Nephron progenitor cell (in vitro differentiated cells): ENCODE results near the gene CARMIL1.

Experiments used
- DNase-seq: peaks from one replicate; pipeline ENCODE4 v3.0.0; 2021
- H3K27ac Mint-ChIP-seq: 2 replicates; pipeline ENCODE4 v1.8.0; 2021; ENCODE audit warnings: mild to moderate bottlenecking, moderate library complexity, mixed read lengths
- H3K27me3 Mint-ChIP-seq: 2 replicates; pipeline ENCODE4 v1.8.0; 2021; ENCODE audit warnings: mild to moderate bottlenecking, low read depth, mixed read lengths; ENCODE audit not compliant: poor library complexity
- H3K36me3 Mint-ChIP-seq: 2 replicates; pipeline ENCODE4 v1.8.0; 2021; ENCODE audit warnings: low read depth, mixed read lengths
- H3K4me1 Mint-ChIP-seq: 2 replicates; pipeline ENCODE4 v1.8.0; 2021; ENCODE audit warnings: mixed read lengths
- H3K4me3 Mint-ChIP-seq: 2 replicates; pipeline ENCODE4 v1.8.0; 2021; ENCODE audit warnings: mild to moderate bottlenecking, moderate library complexity, mixed read lengths
- H3K9me3 Mint-ChIP-seq: 2 replicates; pipeline ENCODE4 v1.8.0; 2021; ENCODE audit warnings: mild to moderate bottlenecking, moderate library complexity, mixed read lengths
- CTCF ChIP-seq: fragments of 200-600 bp; sonication (generic); IDR thresholded peaks from 2 replicates; pipeline ENCODE4 v1.5.0; 2021; ENCODE audit warnings: antibody characterized with exemption

Gene CARMIL1

GRCh38 chr6:25428758-25429317, 149.7 kb downstream of the CARMIL1 start:
- no peak overlapping the region for H3K27ac Mint-ChIP-seq
- no peaks in the 10 kb centered on the region for H3K27me3 Mint-ChIP-seq
- DNase-seq: no peak
- no peaks in the 10 kb centered on the region for H3K36me3 Mint-ChIP-seq
- H3K4me1 Mint-ChIP-seq: peaks cover 24% of the 10 kb centered on the region
- TF ChIP-seq CTCF: no peak
- H3K9me3 Mint-ChIP-seq: no peaks in the 10 kb centered on the region
- H3K4me3 Mint-ChIP-seq: no peak overlapping the region

GRCh38 chr6:25431306-25431974, 152.3 kb downstream of the CARMIL1 start:
- Mint-ChIP-seq H3K9me3 (no peaks in the 10 kb centered on the region), H3K36me3 (no peaks in the 10 kb centered on the region), H3K27ac (no peak overlapping the region), H3K27me3 (no peaks in the 10 kb centered on the region), H3K4me3 (no peak overlapping the region), H3K4me1 (peaks cover 14% of the 10 kb centered on the region)
- no peak for TF ChIP-seq CTCF
- DNase-seq: no peak

- Mint-ChIP-seq H3K36me3 (no peaks in the 10 kb centered on the region), H3K27ac (peak overlapping the region; percentile 10)
These were observed 152.8 kb downstream of the CARMIL1 start for GRCh38 chr6:25431975-25432307.

GRCh38 chr6:25434921-25435320, 155.7 kb downstream of the CARMIL1 start:
- H3K4me3 Mint-ChIP-seq: no peak overlapping the region
- no peak for TF ChIP-seq CTCF
- DNase-seq: no peak

More at GRCh38 chr6:25431975-25432307, 152.8 kb downstream of the CARMIL1 start:
- Mint-ChIP-seq H3K27me3 (no peaks in the 10 kb centered on the region), H3K4me3 (no peak overlapping the region), H3K4me1 (peaks cover 12% of the 10 kb centered on the region), H3K9me3 (no peaks in the 10 kb centered on the region)
- TF ChIP-seq CTCF: no peak
- DNase-seq: no peak

GRCh38 chr6:25435416-25435985, 156.3 kb downstream of the CARMIL1 start:
- no peaks in the 10 kb centered on the region for H3K9me3 Mint-ChIP-seq
- no peaks in the 10 kb centered on the region for H3K36me3 Mint-ChIP-seq
- DNase-seq: no peak
- H3K4me1 Mint-ChIP-seq: peaks cover 12% of the 10 kb centered on the region
- no peak overlapping the region for H3K4me3 Mint-ChIP-seq
- no peak for TF ChIP-seq CTCF
- no peak overlapping the region for H3K27ac Mint-ChIP-seq
- H3K27me3 Mint-ChIP-seq: no peaks in the 10 kb centered on the region

More at GRCh38 chr6:25434921-25435320, 155.7 kb downstream of the CARMIL1 start:
- H3K27ac Mint-ChIP-seq: no peak overlapping the region
- no peaks in the 10 kb centered on the region for H3K27me3 Mint-ChIP-seq
- H3K36me3 Mint-ChIP-seq: no peaks in the 10 kb centered on the region
- H3K4me1 Mint-ChIP-seq: peaks cover 12% of the 10 kb centered on the region
- no peaks in the 10 kb centered on the region for H3K9me3 Mint-ChIP-seq

- TF ChIP-seq CTCF: no peak
- Mint-ChIP-seq H3K4me3 (no peak overlapping the region), H3K4me1 (peaks cover 8% of the 10 kb centered on the region), H3K36me3 (no peaks in the 10 kb centered on the region), H3K9me3 (no peaks in the 10 kb centered on the region), H3K27me3 (no peaks in the 10 kb centered on the region), H3K27ac (no peak overlapping the region)
- no peak for DNase-seq
These were observed 157.6 kb downstream of the CARMIL1 start for GRCh38 chr6:25436760-25437159.
